GM13976 (cell line): ENCODE data around the gene TBC1D5.
"Not testable (repeated sequence)": the region's sequence is repeated elsewhere in the genome, so short reads cannot be mapped to it uniquely, and the experiment has no call there.

Experiments used
- DNase-seq: peaks from one replicate; pipeline ENCODE4 v3.0.0; 2012; ENCODE audit warnings: low spot score
- in situ Hi-C: fragments of 300-500 bp; cut with MboI; formaldehyde crosslinking; loops from one replicate; pipeline ENCODE4 v1.12.0; 2022; ENCODE audit warnings: low sequenced_read_pairs, mixed read lengths, inconsistent platforms; ENCODE audit not compliant: unreplicated experiment
- TF ChIP-seq, protein P1 (sequence below): IDR thresholded peaks from 2 replicates; pipeline ENCODE4 v1.5.1; 2012; ENCODE audit warnings: borderline replicate concordance, mild to moderate bottlenecking; ENCODE audit not compliant: insufficient read depth; ENCODE audit errors: extremely low read depth, missing control alignments, control extremely low read depth

Gene TBC1D5

DNA sequence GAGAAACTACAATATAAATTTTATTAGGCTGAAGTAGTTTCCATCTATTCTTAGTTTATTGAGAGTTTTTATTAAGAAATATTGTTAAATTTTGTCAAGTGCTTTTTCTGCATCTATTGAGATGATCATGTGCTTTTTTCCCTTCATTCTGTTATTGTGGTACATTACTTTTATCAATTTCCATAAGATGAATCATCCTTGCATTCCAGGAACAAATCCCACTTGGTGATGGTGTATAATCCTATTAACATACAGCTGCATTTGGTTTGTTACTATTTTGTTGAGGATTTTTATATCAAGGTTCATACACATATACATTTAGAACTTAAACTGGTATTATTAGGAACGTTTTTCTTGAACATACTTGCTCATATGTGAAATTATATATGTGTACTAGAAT is 199.8 kb downstream of the TBC1D5 start:
- no peak for DNase-seq
- in situ Hi-C loops = no loop called here
- TF ChIP-seq, protein P1, sequence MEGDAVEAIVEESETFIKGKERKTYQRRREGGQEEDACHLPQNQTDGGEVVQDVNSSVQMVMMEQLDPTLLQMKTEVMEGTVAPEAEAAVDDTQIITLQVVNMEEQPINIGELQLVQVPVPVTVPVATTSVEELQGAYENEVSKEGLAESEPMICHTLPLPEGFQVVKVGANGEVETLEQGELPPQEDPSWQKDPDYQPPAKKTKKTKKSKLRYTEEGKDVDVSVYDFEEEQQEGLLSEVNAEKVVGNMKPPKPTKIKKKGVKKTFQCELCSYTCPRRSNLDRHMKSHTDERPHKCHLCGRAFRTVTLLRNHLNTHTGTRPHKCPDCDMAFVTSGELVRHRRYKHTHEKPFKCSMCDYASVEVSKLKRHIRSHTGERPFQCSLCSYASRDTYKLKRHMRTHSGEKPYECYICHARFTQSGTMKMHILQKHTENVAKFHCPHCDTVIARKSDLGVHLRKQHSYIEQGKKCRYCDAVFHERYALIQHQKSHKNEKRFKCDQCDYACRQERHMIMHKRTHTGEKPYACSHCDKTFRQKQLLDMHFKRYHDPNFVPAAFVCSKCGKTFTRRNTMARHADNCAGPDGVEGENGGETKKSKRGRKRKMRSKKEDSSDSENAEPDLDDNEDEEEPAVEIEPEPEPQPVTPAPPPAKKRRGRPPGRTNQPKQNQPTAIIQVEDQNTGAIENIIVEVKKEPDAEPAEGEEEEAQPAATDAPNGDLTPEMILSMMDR = no peak

DNA sequence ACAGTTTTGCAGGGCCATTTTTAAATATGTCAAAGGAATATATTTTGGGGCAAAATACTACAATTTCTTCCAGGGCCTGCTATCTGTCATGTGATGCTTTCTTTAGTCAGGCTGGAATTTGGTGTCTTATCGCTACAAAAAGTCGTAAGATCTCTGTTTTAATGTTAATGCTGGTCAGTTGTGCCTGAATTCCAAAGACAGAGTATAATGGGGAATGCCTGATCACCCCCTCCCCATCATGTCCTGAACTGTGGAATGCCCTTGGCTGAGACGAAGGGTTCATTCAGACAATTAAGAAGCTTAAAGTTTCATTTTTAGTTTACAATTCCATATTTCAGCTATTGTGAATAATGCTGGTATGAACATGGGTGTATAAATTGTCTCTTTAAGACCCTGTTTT is 203.0 kb downstream of the TBC1D5 start:
- TF ChIP-seq, protein P1 = no peak
- DNase-seq = no peak
- in situ Hi-C loops = no loop called here

DNA sequence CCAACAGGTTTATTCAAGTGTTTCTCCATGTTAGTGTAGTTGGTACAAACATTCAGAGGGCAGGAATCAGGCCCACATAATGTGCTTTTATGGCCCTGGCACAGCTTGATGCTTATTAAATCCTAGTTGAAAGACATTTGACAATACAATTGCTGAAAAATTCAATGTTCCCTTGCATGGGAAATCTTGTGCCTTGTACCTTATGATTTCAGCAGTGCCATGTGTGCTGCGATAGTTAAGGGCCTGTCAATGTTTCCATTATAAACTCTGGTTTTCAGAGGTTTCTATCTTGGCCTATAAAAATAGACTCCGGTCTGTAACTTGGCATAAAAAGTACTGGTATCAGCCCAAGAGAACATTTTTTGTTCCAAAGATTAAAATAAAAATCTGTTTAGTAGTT is 207.2 kb downstream of the TBC1D5 start:
- DNase-seq = no peak
- TF ChIP-seq, protein P1 = no peak
- in situ Hi-C loops = no loop called here

DNA sequence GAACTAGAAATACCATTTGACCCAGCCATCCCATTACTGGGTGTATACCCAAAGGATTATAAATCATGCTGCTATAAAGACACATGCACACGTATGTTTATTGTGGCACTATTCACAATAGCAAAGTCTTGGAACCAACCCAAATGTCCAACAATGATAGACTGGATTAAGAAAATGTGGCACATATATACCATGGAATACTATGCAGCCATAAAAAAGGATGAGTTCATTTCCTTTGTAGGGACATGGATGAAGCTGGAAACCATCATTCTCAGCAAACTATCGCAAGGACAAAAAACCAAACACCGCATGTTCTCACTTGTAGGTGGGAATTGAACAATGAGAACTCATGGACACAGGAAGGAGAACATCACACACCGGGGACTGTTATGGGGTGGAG is 210.0 kb downstream of the TBC1D5 start:
- DNase-seq, in situ Hi-C loops: not testable (repeated sequence)

DNA sequence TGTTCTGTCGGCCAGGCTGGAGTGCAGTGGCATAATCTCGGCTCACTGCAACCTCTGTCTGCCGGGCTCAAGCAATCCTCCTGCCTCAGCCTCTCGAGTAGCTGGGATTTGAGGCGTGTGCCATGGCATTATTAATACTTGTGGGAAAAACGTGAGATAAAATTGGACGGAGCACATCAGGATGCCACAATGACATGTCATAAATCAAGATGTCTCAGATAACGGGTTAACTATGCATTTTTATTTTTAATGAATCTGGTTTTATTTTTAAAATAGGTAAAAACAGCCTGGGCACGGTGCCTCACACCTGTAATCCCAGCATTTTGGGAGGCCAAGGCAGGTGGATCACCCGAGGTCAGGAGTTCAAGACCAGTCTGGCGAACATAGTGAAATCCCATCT is 212.8 kb downstream of the TBC1D5 start:
- in situ Hi-C loops = no loop called here
- TF ChIP-seq, protein P1 = no peak

DNA sequence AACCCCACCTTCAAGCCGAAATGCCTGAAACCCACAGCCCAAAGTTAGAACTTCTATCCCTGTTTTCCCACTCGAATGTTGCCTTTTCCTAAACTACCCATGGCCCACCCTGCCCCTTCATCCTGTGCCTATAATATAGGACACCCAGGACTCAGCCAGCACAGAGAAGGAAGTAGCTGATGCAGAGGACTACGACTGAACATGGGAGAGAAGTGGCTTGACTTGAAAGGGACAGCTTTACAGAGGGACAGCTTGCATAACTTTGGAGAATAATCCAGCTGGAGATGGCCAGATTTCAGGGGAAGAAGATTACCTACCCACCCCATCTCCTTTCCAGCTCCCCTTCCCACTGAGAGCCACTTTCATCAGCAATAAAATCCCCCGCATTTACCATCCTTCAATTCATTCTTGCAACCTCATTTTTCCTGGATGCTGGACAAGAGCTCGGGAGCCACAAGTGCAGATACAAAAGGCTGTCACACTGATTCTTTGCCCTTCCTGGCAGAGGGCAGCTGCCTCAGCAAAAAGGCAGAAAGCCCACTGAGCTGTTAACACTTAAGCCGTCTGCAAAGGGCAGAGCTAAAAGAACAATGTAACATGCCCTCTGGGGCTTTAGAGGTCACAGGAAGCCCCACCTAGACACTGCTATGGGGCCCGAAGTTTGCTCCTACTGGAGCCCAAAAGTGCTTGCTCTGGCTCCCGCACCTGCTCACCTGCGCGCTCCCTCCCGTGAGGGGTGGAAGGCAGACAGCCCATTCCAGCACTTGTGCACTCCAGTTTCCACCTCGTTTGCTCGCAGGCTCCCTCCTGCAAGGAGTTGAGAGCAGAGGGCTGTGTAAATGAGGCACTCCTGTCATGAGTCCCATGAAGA is 224.0 kb downstream of the TBC1D5 start:
- TF ChIP-seq, protein P1 = no peak
- in situ Hi-C loops = no loop called here
- DNase-seq = no peak

More for the DNA sequence above, 212.8 kb downstream of the TBC1D5 start:
- no peak for DNase-seq

DNA sequence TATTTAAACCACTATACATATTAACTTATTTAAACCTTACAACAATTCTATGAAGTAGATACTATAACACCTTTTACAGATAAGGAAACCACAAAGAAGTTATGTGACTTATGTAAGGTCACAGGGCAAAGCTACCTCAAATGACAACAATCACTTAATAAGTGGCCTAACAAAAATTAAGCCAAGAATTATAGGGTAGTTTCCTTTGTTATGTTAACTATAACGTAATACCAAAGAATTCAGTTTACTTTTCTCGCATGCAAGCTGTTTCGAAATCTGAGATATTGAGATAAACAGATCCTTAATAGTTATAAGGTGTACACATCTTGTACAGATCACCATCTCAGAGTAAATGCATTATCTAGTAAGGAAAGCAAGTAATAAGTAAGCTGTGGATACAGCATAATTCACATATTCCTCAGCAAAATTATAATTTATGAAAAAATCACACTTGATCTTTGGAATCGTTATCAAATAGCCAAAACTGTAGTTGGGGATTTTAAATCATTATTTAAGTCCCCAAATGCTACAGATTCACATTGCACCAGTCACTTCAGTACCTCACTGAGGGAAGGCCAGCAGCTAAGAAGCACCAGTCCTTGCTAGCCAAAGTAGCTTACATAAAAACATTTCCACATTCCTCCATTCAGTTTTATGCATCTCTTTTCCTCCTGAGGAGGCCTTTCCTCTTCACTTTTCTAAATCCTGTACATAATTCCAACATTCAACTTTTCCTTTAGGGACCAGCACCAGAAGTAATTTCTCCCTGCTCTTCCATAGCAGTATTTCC is 226.8 kb downstream of the TBC1D5 start:
- no peak for DNase-seq
- in situ Hi-C loops = no loop called here

More for the DNA sequence above, 226.8 kb downstream of the TBC1D5 start:
- TF ChIP-seq, protein P1 = no peak
